Measurements from ENCODE around the gene GMPPA.

Gene GMPPA

GRCh38 chr2:219497495-219498279 lies 1.0 kb upstream of the GMPPA start:
- intact Hi-C loops (cut with DNase I; ENCODE audit: low total_unique reads) = no loop called here
- H3K27ac ChIP-seq = peak overlapping the region; percentile 96 to 99
- H3K27me3 ChIP-seq = no peaks in the 10 kb centered on the region
- no peak for TF ChIP-seq CTCF (IDR thresholded peaks at IDR 0.05)
- H3K4me1 ChIP-seq = peaks cover 0 to 46% (median 41%) of the 10 kb centered on the region in 4 donors
- DNase-seq = peak; percentile 95 to 98
- H3K36me3 ChIP-seq = peaks cover 7 to 24% (median 18%) of the 10 kb centered on the region in 3 donors
- H3K4me3 ChIP-seq = peak overlapping the region; percentile 69 to 73
- no peaks in the 10 kb centered on the region for H3K9me3 ChIP-seq

GRCh38 chr2:219499058-219499307 lies 292 bp downstream of the GMPPA start:
- intact Hi-C loops (cut with DNase I; ENCODE audit: low total_unique reads) = no loop called here
- DNase-seq = no peak
- no peaks in the 10 kb centered on the region for H3K27me3 ChIP-seq
- H3K4me1 ChIP-seq = peaks cover 0 to 46% (median 41%) of the 10 kb centered on the region in 4 donors
- H3K36me3 ChIP-seq = peaks cover 12 to 27% (median 24%) of the 10 kb centered on the region in 3 donors
- no peaks in the 10 kb centered on the region for H3K9me3 ChIP-seq
- H3K4me3 ChIP-seq = peak overlapping the region; percentile 69 to 73
- TF ChIP-seq CTCF (IDR thresholded peaks at IDR 0.05) = no peak
- H3K27ac ChIP-seq = peak overlapping the region; percentile 96 to 99

- Histone ChIP-seq H3K4me3 (peak overlapping the region; percentile 69 to 73), H3K4me1 (peaks cover 0 to 46% (median 40%) of the 10 kb centered on the region in 4 donors), H3K27me3 (no peaks in the 10 kb centered on the region), H3K36me3 (peaks cover 17 to 33% (median 30%) of the 10 kb centered on the region in 3 donors), H3K9me3 (no peaks in the 10 kb centered on the region), H3K27ac (peak overlapping the region; percentile 96 to 99)
- DNase-seq = no peak
- intact Hi-C loops (cut with DNase I; ENCODE audit: low total_unique reads) = no loop called here
- TF ChIP-seq CTCF (IDR thresholded peaks at IDR 0.05) = no peak
These were observed 864 bp downstream of the GMPPA start for GRCh38 chr2:219499555-219499954.

GRCh38 chr2:219500135-219500534 lies 1.4 kb downstream of the GMPPA start:
- intact Hi-C loops (cut with DNase I; ENCODE audit: low total_unique reads) = loop anchor here (5.0 kb wide), 1 partner anchor 37 kb away; no protein-coding TSS in a partner anchor
- peaks cover 0 to 40% (median 37%) of the 10 kb centered on the region in 4 donors for H3K4me1 ChIP-seq

GRCh38 chr2:219501849-219502248 lies 3.2 kb downstream of the GMPPA start:
- H3K4me3 ChIP-seq = no peak overlapping the region
- H3K27me3 ChIP-seq = no peaks in the 10 kb centered on the region
- no peak for DNase-seq
- H3K4me1 ChIP-seq = peaks cover 0 to 23% (median 21%) of the 10 kb centered on the region in 4 donors
- no peaks in the 10 kb centered on the region for H3K9me3 ChIP-seq
- H3K27ac ChIP-seq = no peak overlapping the region
- peaks cover 35 to 56% (median 53%) of the 10 kb centered on the region in 3 donors for H3K36me3 ChIP-seq
- TF ChIP-seq CTCF (IDR thresholded peaks at IDR 0.05) = no peak
- intact Hi-C loops (cut with DNase I; ENCODE audit: low total_unique reads) = loop anchor here (5.0 kb wide), 1 partner anchor 35 kb away; no protein-coding TSS in a partner anchor

More at GRCh38 chr2:219500135-219500534, 1.4 kb downstream of the GMPPA start:
- TF ChIP-seq CTCF (IDR thresholded peaks at IDR 0.05) = no peak
- H3K9me3 ChIP-seq = no peaks in the 10 kb centered on the region
- H3K4me3 ChIP-seq = no peak overlapping the region
- no peak for DNase-seq
- H3K27ac ChIP-seq = no peak overlapping the region
- no peaks in the 10 kb centered on the region for H3K27me3 ChIP-seq
- H3K36me3 ChIP-seq = peaks cover 23 to 38% (median 36%) of the 10 kb centered on the region in 3 donors

All from tibial artery (tissue), 4 donors.